Measurements from ENCODE around the gene NETO2.

DNA sequence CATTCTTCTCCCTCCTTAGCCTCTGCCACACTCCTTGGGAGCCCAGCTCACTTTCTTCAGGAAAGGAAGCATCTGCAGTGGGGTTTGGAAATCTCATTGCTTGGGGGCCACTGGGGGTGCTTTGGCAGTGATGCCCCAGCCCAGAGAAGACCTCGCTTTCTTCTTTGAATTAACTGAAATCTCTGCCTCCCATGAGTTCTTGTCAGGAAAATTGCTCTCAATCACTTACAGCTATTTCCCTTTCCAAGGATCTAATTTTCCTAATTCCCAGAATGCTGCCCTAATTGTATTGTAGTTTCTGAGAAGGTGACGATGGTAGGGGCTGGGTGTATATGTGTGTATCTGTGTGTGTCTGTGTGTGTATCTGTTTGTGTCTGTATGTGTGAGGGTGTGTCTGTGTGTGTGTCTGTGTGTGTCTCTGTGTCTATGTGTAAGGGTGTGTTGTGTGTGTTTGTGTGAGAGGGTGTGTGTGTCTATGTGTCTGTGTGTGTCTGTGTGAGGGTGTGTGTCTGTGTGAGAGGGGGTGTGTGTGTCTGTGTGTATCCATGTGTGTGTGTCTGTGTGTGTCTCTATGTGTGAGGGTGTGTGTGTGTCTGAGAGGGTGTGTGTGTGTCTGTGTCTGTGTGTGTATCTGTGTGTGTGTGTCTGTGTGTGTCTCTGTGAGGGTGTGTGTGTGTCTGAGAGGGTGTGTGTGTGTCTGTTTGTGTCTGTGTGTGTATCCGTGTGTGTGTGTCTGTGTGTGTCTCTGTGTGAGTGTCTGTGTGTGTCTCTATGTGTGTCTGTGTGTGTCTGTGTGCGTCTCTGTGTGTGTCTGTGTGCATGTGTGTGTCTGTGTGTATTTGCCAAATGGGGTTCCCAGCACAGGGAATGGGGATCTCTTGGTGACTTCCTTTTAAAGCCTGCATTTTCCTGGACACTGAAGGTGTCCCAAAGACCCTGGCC, 86.8 kb downstream of the NETO2 start:
- TF ChIP-seq MTF1 (CRISPR knock-in tag; IDR thresholded peaks at IDR 0.05; ENCODE audit: borderline replicate concordance) (no peak), IRF1 (CRISPR knock-in tag; IDR thresholded peaks at IDR 0.05; ENCODE audit: borderline replicate concordance) (no peak), FOXJ3 (CRISPR knock-in tag; IDR thresholded peaks at IDR 0.05) (no peak), CTCF (IDR thresholded peaks at IDR 0.05 in 2 of 3, conservative IDR thresholded peaks at IDR 0.05 in 1 of 3; ENCODE audit: insufficient read depth in 2 of 3, low read depth in 1 of 3, low read length in 3 of 3) (no peak), C11orf30 (IDR thresholded peaks at IDR 0.05; ENCODE audit: low read depth) (no peak), HNRNPLL (IDR thresholded peaks at IDR 0.05; ENCODE audit: low read depth, low read length, poor library complexity, severe bottlenecking) (no peak), NCOR1 (IDR thresholded peaks at IDR 0.05) (no peak), NFE2L1 (tag; IDR thresholded peaks at IDR 0.05; ENCODE audit: borderline replicate concordance, low read depth) (no peak)
